NCI-H187 treated with DMSO at 0.1 percent for 48 hours (cell line): Measurements from ENCODE around the gene TSPAN8.
"Not testable (repeated sequence)": the region's sequence is repeated elsewhere in the genome, so short reads cannot be mapped to it uniquely, and the experiment has no call there.

Experiments
- DNase-seq: peaks from one replicate; lab custom pipeline; 2025; lab: John Stamatoyannopoulos, UW

Gene TSPAN8

GRCh38 chr12:71128191-71128788 is 29.5 kb downstream of the TSPAN8 start:
- no peak for DNase-seq

DNA sequence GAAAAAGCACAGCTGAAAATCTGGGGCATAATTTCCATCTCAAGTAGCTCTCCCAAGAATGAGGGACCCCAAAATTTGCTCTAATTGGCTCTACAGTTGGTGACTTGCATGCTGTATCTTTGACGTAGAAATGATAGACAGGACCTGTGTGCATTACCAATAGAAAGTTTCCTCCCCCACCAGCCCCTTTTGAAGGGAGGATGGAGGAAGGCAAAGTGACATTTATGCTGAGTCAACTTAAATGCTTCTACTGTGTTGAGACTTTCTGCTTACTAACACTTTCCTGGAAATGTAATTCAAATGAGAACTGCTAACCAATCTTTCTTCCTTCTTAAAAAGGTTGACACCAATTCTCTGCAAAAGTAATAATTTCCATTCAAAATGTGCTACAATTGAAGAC is 31.9 kb downstream of the TSPAN8 start:
- DNase-seq: no peak

- DNase-seq: no peak
These were observed 32.3 kb downstream of the TSPAN8 start for GRCh38 chr12:71125515-71125914.

- no peak for DNase-seq
These were observed 32.9 kb downstream of the TSPAN8 start for GRCh38 chr12:71124835-71125460.

DNA sequence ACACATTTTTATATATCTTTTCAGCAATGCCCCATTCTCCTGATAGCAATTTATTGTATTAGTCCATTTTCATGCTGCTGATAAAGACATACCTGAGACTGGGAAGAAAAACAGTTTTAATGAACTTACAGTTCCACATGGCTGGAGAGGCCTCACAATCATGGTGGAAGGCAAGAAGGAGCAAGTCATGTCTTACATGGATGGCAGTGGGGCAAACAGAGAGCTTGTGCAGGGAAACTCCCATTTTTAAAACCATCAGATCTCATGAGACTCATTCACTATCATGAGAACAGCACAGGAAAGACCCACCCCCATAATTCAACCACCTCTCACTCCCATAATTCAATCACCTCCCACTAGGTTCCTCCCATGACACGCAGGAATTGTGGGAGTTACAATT is 44.7 kb downstream of the TSPAN8 start:
- not testable (repeated sequence) for DNase-seq

- DNase-seq: no peak
These were observed 48.0 kb downstream of the TSPAN8 start for GRCh38 chr12:71109834-71110233.

DNA sequence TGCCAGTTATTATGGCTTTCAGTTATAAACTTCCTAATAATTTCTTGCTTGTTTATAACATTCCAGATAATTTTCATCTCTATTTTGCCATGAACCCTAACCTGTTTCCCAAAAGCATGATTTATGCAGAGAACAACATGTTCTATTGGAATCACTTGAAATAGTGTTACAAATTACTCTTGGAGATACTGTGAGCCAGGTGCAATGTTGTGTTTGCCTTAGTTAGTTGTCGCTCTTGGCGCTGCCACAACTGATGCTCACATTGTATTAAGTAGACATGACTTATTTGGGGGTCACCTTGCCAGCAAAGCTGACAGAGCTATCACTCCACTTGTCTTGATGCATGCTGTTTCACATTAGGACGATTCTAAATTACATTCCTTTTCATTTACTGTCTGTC is 49.4 kb downstream of the TSPAN8 start:
- DNase-seq: no peak

DNA sequence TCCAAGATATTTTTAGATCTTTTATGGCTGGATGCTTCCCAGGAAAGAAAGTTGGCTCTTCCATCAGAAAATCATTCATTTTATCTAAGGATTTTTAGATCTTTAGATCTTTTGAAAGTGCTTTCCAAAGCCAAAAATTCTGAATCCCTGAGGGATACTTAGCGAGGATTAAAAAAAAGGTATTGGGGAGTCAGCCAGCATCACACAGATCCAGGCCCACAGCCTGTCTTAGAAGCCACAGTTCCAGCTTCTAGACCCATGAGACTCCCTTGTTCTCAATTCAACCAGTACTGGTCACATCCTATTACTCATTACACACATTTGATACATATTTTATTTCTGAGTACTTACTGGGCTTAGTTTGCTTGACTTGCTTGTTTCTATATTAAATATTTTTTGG is 49.9 kb downstream of the TSPAN8 start:
- DNase-seq: no peak

GRCh38 chr12:71105956-71106355 is 51.8 kb downstream of the TSPAN8 start:
- no peak for DNase-seq

- no peak for DNase-seq
These were observed 65.5 kb downstream of the TSPAN8 start for GRCh38 chr12:71092290-71092689.

DNA sequence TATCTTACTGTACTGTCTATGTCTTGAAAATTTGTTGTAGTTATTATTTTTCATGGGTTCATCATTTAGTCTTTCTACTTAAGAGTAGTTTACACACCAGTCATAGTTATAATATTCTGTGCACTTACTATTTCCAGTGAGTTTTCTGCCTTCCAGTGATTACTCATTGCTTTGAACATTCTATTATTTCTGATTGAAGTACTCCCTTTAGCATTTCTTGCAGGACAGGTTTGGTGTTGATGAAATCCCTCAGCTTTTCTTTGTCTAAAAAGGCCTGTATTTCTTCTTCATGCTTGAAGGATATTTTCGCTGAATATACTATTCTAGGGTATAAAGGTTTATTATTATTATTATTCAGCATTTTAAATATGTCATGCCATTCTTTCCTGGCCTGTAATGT is 66.8 kb downstream of the TSPAN8 start:
- DNase-seq: no peak

GRCh38 chr12:71085575-71085974 is 72.2 kb downstream of the TSPAN8 start:
- no peak for DNase-seq

GRCh38 chr12:71075743-71076142 is 82.1 kb downstream of the TSPAN8 start:
- DNase-seq: no peak
